A673 (cell line): ENCODE measurements around the gene CD37.

Experiments
- CTCF ChIP-seq: fragments of 300-800, 200-600 bp; sonication (generic); conservative IDR thresholded peaks from 2 replicates; pipeline ENCODE4 v1.5.1; 2017; ENCODE audit warnings: low read depth, mild to moderate bottlenecking, antibody characterized with exemption, low read length, moderate library complexity, mixed read lengths
- EZH2 ChIP-seq: fragments of 200-600 bp; sonication (generic); IDR thresholded peaks from 2 replicates; pipeline ENCODE4 v1.6.1; 2017; ENCODE audit warnings: borderline replicate concordance, low read depth, mild to moderate bottlenecking, mixed read lengths, antibody characterized with exemption, low read length; ENCODE audit not compliant: poor library complexity, severe bottlenecking

DNA sequence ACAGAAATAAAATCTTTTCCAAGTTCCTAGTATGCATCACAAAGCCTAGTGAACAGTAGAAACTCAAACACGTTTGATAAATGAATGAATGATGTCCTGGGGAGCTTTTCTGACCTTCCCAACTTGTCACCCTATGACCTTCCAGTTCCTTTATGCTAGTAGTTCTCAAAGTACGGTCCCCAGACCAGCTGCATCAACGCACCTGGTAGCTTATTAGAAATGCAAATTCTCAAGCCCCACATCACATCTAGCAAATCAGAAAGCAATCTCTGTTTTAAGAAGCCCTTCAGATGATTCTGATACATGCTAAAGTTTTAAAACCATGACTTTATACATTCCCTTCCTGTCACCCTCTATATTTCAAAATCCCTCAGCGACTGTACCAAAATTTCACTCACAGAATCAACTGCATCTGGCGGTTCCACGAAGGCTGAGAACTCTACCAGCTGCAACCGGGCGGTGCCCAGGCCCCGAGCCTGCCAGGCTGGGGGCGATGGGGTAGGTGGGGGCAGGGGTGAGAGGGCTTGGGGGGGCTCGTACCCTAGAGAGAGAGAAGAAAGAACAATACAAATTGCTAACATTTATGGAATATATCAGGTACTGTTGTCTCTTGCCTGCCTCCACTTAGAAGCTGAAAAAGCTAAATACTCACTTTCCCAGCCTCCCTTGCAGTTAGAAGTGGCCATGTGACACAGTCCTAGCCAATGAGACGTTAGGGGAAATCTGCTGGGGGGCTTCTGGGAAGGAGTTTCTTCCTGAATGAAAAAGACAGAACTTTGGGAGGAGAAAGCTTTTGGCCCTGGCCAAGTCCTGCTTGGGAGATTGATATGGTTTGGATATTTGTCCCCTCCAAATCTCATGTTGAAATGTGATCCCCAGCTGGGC is 13.3 kb downstream of the CD37 start:
- TF ChIP-seq CTCF (no peak), EZH2 (no peak)
